M059J (cell line): ENCODE results near the gene GGT1. TPM values are rescaled to one million over a fixed set of nuclear protein-coding genes. Genes with fewer than 3 reads are reported as not detected.
"Not testable (repeated sequence)": the region's sequence is repeated elsewhere in the genome, so short reads cannot be mapped to it uniquely, and the experiment has no call there.

Experiments
- DNase-seq: peaks from one replicate; pipeline ENCODE4 v3.0.0-alpha.2; 2012; ENCODE audit warnings: low read depth
- total RNA-seq: library from RNA; depleted of rRNA; stranded (reverse); fragments of >200 nt; shearing (Covaris generic); gene quantifications from 2 replicates; pipeline ENCODE4 v1.2.3, GENCODE V29; 2014; rRNA removed

Gene GGT1
- total RNA-seq, 1 experiment from 2014 or later: 3.2 TPM

DNA sequence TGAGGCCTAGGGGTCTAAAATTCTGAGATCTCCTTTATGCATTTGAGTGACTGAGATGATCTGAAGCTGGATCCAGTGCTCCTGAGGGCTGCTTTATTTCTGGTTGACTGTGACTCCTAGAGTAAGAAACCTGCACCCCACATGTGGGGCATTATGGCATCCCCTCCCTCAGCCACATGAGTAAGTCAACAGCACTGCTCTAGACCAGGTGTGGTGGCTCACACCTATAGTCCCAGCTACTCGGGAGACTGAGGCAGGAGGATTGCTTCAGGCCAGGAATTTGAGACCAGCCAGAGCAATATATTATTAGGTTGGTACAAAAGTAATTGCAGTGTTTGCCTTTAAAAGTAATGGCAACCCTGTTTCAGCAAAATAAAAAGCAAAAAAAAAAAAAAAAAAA, 39.3 kb downstream of the GGT1 start:
- not testable (repeated sequence) for DNase-seq

DNA sequence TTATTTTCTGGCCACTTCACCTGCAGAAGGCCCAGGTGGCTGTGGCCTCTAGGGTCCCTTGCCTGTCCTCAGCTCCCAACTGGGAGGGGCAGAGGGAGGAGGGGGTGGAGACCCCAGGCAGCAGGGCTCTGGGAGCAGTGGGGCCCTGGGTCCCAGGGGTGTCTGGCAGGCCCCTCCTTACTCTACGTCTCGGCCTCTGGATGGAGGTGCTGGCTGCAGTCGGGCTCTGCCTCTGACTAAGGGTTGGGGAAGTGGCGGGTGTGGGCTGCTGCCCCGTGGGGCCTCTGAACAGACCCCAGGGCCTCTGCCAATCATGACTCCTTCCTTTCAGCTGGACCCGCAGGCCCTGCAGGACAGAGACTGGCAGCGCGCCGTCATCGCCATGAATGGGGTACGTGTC, 41.4 kb downstream of the GGT1 start:
- DNase-seq: not testable (repeated sequence)

DNA sequence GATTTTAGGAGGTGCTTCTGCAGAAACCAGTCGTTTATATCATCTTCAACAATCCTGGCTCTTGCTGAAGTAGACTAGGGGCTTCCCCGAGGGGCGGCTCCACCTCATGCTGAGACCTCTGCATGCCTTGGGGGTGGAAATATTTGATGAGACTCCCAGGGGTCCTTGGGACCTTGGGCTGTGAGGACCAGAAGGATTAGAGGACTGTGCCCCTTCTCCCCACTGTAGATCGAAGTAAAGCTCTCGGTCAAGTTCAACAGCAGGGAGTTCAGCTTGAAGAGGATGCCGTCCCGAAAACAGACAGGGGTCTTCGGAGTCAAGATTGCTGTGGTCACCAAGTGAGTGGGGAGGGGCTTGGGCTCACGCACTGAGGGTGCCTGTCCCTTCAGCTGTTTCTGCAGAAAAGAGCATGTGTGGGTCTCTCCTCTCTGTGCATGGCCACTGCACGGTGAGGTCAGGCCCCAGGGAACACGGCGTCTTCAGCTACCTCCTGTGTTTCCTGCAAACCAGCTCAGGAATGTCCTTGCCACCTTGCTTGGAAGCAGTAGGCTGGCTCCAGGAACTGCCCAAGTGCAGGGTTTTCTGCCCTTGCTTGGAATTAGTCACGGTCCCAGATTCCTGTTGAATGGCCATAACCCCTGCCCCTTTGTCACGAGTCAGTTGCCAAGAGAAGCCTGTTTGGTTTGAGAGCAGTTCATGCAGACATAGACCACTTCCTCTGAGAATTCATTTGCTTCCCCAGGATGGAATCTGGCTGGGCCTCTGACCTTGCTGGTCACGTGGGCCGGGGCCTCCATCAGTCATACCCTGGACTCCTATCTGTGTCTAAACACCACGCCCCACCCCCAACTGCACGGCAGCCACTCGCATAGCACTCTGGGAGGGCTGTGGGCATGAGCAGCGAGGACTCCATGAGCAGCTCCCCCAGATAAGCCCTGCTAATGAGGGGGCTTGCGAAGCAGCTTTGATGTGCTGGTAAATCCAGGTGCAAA, 42.7 kb downstream of the GGT1 start:
- DNase-seq: not testable (repeated sequence)

DNA sequence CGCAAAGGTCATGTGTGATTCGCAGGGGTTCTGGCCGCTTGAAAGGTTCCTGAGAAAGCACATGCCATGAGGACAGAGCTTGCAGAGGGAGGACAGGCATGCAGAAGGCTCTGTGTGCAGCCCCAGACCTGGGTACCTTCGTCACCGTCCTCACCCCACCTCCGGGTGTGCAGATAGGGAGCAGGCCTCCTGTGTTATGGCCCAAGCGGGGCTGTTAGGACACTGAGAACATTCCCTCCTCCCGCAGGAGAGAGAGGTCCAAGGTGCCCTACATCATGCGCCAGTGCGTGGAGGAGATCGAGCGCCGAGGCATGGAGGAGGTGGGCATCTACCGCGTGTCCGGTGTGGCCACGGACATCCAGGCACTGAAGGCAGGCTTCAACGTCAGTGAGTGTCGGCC, 43.8 kb downstream of the GGT1 start:
- not testable (repeated sequence) for DNase-seq

DNA sequence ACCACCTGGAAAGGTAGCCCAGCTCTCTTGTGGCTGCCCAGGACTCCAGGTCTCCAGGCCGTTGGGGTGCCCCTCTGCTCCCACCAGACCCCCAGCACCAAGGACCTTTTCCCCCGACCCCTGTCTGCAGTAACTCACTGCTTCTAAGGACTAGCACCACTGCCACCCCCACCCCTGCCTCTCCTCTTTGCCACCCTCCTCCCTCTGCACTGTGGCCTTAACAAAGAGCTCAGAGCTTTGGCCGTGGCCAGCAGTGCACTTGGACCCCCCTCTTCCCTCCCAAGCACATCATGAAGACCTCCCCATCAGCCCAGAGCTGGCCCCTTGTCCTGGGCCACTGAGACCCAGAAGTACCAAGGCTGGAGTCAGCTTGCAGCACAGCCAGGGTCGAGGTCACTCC, 46.4 kb downstream of the GGT1 start:
- DNase-seq: not testable (repeated sequence)

DNA sequence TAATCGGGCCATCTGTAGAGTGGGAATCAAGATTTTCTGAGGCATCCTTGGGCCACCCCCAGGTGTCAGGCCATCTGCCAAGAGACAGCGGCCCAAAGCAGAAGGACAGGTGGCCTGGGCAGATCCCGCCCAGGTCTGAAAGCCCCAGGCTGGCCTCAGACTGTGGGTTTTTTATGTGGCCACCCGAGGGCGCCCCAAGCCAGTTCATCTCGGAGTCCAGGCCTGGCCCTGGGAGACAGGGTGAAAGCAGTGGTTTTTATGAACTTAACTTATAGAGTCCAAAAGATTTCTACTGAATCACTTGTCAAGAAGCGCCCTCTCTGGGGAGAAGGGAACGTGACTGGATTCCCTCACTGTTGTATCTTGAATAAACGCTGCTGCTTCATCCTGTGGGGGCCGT, 47.9 kb downstream of the GGT1 start:
- DNase-seq: not testable (repeated sequence)

DNA sequence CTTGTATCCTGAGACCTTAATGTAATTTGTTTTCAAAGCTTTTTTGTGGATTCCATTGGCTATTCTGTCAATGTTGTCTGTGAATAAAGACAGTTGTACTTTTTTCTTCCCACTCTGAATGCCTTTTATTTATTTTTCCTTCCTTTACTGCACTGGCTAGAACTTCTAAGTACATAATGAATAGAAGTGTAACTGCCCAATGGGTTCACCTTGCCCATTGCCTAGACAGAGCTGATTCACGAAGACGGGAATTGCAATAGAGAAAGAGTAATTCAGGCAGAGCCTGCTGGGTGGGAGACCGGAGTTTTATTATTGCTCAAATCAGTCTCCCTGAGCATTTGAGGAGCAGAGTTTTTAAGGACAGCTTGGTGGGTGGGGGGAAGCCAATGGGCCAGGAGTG, 62.4 kb downstream of the GGT1 start:
- DNase-seq: not testable (repeated sequence)

DNA sequence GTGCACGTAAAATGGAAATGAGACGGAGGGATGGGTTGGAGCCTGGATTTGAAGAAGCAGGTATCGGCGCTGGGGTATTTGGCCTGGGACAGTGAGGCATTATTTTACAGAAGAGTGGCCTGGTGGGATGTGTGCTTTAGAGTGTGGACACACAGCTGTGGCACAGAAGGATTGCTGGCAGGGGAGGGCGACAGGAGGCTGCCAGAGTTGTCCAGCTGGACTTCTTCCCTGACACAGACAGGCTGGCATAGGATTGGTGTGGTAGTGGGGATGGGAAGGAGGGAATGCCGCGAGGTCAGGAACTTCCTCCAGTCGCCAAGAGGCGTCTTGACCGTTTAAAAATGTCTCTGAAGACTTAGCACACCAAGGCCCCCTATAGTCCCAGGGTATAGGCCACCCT, 64.9 kb downstream of the GGT1 start:
- not testable (repeated sequence) for DNase-seq

DNA sequence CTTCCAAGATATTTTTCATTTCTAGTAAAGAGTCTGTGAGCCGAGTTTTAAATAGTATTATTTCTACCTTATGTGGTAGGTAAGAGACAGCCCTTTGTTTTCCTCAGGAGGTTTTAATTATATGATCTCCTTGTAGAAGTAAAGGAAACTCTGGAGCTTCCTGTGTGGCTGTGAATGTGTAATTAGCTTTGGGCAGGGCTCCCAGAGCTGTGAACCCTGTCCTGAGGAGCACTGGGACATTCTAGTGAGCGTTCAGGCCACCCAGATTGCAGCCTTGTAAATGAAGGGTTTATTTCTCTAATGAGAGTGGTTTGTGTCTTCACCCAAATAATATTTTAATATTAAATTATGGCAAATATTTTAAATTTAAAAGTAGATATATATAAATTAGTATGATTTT, 69.5 kb downstream of the GGT1 start:
- not testable (repeated sequence) for DNase-seq

Other genes with a start within 250 kb of the GGT1 start
- 2.7 and 5.2 TPM in 2 replicates for gene ADORA2A, start 175.6 kb upstream of the GGT1 start, total RNA-seq
- gene UPB1, start 107.9 kb upstream of the GGT1 start, total RNA-seq: 0.05 and 0.47 TPM in 2 replicates
- gene GUCD1, start 48.1 kb upstream of the GGT1 start, total RNA-seq: 71.2 and 104 TPM in 2 replicates
- 222 and 379 TPM in 2 replicates for gene SNRPD3, start 47.2 kb upstream of the GGT1 start, total RNA-seq
- 0.47 TPM in 1 of 2 replicates, not detected in the other for gene LRRC75B, start 10.1 kb upstream of the GGT1 start, total RNA-seq
- not detected in 2 replicates for gene PIWIL3, start 171.5 kb downstream of the GGT1 start, total RNA-seq
- not detected in 2 replicates for gene SGSM1, start 203.0 kb downstream of the GGT1 start, total RNA-seq